ENCODE results near the gene HK1.

The HK1 gene

GRCh38 chr10:69336952-69337295 is 58.6 kb downstream of the HK1 start:
- no peaks in the 10 kb centered on the region for H3K9me3 Mint-ChIP-seq
- H3K4me1 Mint-ChIP-seq = peaks cover 50% of the 10 kb centered on the region
- no peaks in the 10 kb centered on the region for H3K27me3 Mint-ChIP-seq (ENCODE audit: low read depth, poor library complexity)
- no peak for DNase-seq
- H3K36me3 Mint-ChIP-seq (ENCODE audit: low read depth) = no peaks in the 10 kb centered on the region
- H3K4me3 Mint-ChIP-seq = no peak overlapping the region
- no peak for TF ChIP-seq CTCF (IDR thresholded peaks at IDR 0.05)
- no peak overlapping the region for H3K27ac Mint-ChIP-seq

DNA sequence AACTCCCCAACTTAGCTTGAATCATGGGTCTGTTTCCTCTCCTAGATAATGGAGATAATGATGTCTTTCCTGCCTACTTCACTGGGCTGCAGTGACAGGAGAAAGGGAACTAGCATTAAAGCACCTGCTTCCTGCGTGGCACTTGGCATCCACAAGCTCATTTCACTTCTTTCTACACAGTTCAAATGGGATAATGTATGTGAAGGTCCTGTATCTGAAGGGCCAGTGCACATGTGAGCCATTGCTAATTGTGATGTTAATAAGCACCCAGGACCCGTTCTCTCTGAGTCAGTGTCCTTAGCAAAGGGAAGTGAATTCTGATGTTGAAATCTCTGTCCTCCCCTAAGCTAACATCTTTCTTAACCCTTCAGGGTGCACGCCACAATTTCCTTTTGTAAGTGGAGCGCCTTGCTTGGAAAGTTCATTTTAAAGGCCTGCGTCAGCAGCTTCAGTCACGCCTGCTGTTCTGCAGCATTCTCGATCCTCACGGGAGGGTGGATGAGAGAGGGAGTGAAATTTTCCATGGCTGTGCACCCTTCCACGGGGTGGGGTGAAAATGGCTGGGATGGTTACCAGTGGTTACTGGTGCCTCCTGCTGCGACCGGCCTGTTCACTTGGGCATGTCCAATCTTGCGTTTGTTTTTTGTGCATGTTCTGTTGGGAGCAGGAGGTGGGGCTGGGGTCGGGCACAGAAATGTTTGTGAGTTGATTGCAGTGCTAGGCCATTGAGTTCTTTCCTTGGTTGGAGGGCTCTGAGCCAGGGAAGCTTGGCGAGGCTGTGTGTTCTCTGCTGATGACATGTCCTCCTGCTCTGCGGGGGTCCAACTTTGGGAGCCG is 59.2 kb downstream of the HK1 start:
- Mint-ChIP-seq H3K9me3 (no peaks in the 10 kb centered on the region), H3K4me3 (no peak overlapping the region), H3K4me1 (peaks cover 50% of the 10 kb centered on the region), H3K27ac (peak overlapping the region; percentile 92), H3K27me3 (ENCODE audit: low read depth, poor library complexity) (peaks cover under 1% of the 10 kb centered on the region), H3K36me3 (ENCODE audit: low read depth) (no peaks in the 10 kb centered on the region)
- TF ChIP-seq CTCF (IDR thresholded peaks at IDR 0.05) = no peak
- no peak for DNase-seq

GRCh38 chr10:69338133-69338456 is 59.8 kb downstream of the HK1 start:
- DNase-seq = no peak
- H3K9me3 Mint-ChIP-seq = no peaks in the 10 kb centered on the region
- TF ChIP-seq CTCF (IDR thresholded peaks at IDR 0.05) = no peak
- H3K27ac Mint-ChIP-seq = peak overlapping the region; percentile 92
- H3K4me3 Mint-ChIP-seq = no peak overlapping the region
- no peaks in the 10 kb centered on the region for H3K36me3 Mint-ChIP-seq (ENCODE audit: low read depth)
- H3K27me3 Mint-ChIP-seq (ENCODE audit: low read depth, poor library complexity) = peaks cover 2% of the 10 kb centered on the region
- H3K4me1 Mint-ChIP-seq = peaks cover 45% of the 10 kb centered on the region

DNA sequence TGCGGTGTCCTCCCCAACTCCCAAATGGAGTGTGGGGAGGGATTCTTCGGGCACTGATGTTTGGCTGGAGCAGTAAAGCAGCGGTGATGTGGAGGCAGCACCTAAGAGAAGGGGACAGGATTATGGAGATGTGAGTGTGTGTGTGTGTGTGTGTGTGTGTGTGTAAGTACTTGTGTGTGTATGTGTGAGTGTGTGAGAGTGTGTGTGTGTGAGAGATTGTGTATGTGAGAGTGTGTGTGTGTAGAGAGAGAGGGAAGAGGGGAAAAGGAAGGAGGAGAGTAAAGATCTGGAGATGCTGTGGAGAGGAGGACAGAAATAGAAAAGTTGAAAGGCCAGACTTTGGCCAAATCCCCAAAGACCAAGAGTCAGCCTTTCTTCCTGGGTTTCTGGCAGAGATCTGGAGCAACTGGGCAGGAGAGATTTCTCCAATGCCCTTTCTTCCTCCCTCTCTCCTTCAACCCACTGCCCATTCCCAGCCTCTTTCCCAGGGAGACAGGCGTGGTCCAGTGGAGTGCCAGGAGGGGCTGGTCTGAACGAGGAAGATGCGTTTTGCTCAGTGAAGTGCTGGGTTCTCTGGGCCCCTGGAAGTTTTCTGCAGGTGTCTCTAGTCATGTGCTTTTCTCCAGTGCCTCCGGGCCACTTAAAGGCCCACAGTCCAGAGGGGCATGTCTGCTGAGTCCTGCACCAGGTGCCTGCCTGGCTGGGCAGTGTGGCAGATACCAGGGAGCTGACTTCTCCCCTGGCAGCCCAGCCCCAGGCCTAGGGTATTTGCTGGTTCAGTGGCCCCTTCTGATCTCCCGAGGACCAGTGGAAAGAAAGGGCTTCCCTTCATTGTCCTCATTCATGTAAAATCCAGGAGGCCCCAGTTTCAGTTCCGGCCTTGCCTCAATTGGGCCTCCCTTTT is 60.5 kb downstream of the HK1 start:
- TF ChIP-seq CTCF (IDR thresholded peaks at IDR 0.05) = no peak
- Mint-ChIP-seq H3K4me3 (no peak overlapping the region), H3K4me1 (peaks cover 39% of the 10 kb centered on the region), H3K36me3 (ENCODE audit: low read depth) (peaks cover under 1% of the 10 kb centered on the region), H3K27ac (peak overlapping the region; percentile 3), H3K9me3 (no peaks in the 10 kb centered on the region), H3K27me3 (ENCODE audit: low read depth, poor library complexity) (peaks cover 2% of the 10 kb centered on the region)
- no peak for DNase-seq

- H3K4me3 Mint-ChIP-seq = no peak overlapping the region
- H3K27me3 Mint-ChIP-seq (ENCODE audit: low read depth, poor library complexity) = peaks cover 2% of the 10 kb centered on the region
- peaks cover 6% of the 10 kb centered on the region for H3K36me3 Mint-ChIP-seq (ENCODE audit: low read depth)
- peaks cover 41% of the 10 kb centered on the region for H3K4me1 Mint-ChIP-seq
- no peak overlapping the region for H3K27ac Mint-ChIP-seq
- no peak for DNase-seq
- no peak for TF ChIP-seq CTCF (IDR thresholded peaks at IDR 0.05)
- no peaks in the 10 kb centered on the region for H3K9me3 Mint-ChIP-seq
Measured at GRCh38 chr10:69340695-69341094, 62.4 kb downstream of the HK1 start.
